Body of pancreas (tissue), 4 donors: Measurements from ENCODE around the gene ACSF2. TPM values are rescaled to one million over a fixed set of nuclear protein-coding genes. Genes with fewer than 3 reads are reported as not detected.

Source experiments
- ATAC-seq: fragments of 150-250 bp; one replicate; pipeline ENCODE4 v1.9.1; 2016
- DNase-seq, 4 donors: peaks; one replicate each; pipeline ENCODE4 v3.0.0-alpha.2; 2019
- H3K27ac ChIP-seq, 4 donors: fragments of 200-600 bp; sonication (generic); 1 replicate in 3 of 4; 2 replicates in 1 of 4; pipeline versions ENCODE4 v1.5.1 to v1.6.1; 2016 to 2019; ENCODE audit warnings: mild to moderate bottlenecking in 1 of 4, mixed read lengths in 1 of 4, moderate library complexity in 1 of 4
- H3K27me3 ChIP-seq, 2 donors: fragments of 200-600 bp; sonication (generic); one replicate each; pipeline ENCODE4 v1.6.0; 2016; ENCODE audit warnings: mild to moderate bottlenecking in 1 of 2
- H3K36me3 ChIP-seq, 2 donors: fragments of 200-600 bp; sonication (generic); replicated peaks in 1 of 2; 2 replicates each; pipeline ENCODE4 v1.5.1; 2016; ENCODE audit warnings: low read depth in 2 of 2; ENCODE audit not compliant: insufficient read depth in 1 of 2
- H3K4me1 ChIP-seq: fragments of 200-600 bp; sonication (generic); one replicate; pipeline ENCODE4 v1.6.0; 2016
- H3K4me3 ChIP-seq, 2 donors: fragments of 200-600 bp; sonication (generic); 1 replicate in 1 of 2; 2 replicates in 1 of 2; pipeline ENCODE4 v1.5.1; 2016 to 2019
- H3K9me3 ChIP-seq, 3 donors: fragments of 200-600 bp; sonication (generic); 1 replicate in 2 of 3; 2 replicates in 1 of 3; pipeline ENCODE4 v1.5.1; 2016
- POLR2A ChIP-seq, 3 donors: fragments of 450-650 bp; IDR thresholded peaks; one replicate each; pipeline ENCODE4 v1.6.1; 2016; ENCODE audit warnings: antibody characterized with exemption in 3 of 3, mild to moderate bottlenecking in 2 of 3
- WGBS, 2 donors: methylation state at CpG; one replicate each; pipeline ENCODE4 v1.1.5; 2017; 5-methylcytosine and 5-hydroxymethylcytosine counted together
- intact Hi-C: fragments of 100-400 bp; cut with DNase I; formaldehyde crosslinking; loops from one replicate; pipeline ENCODE4 v1.15.1; 2023
- total RNA-seq, 2 donors: library from RNA; depleted of rRNA; stranded (reverse); fragments of >200 nt; gene quantifications; one replicate each; pipeline ENCODE4 v1.1.0, GENCODE V29; 2016
- TF ChIP-seq, protein P1 (sequence below), 7 experiments: fragments of 450-650 bp in 4 of 7; fragments of 200-600 bp in 3 of 7; sonication (generic) in 3 of 7; IDR thresholded peaks; one replicate each; pipeline ENCODE4 v1.5.1; 2016 to 2019; ENCODE audit warnings: antibody characterized with exemption in 7 of 7

ACSF2 gene
- total RNA-seq, 2 donors from 2014 or later = 18.7 to 120 TPM

DNA sequence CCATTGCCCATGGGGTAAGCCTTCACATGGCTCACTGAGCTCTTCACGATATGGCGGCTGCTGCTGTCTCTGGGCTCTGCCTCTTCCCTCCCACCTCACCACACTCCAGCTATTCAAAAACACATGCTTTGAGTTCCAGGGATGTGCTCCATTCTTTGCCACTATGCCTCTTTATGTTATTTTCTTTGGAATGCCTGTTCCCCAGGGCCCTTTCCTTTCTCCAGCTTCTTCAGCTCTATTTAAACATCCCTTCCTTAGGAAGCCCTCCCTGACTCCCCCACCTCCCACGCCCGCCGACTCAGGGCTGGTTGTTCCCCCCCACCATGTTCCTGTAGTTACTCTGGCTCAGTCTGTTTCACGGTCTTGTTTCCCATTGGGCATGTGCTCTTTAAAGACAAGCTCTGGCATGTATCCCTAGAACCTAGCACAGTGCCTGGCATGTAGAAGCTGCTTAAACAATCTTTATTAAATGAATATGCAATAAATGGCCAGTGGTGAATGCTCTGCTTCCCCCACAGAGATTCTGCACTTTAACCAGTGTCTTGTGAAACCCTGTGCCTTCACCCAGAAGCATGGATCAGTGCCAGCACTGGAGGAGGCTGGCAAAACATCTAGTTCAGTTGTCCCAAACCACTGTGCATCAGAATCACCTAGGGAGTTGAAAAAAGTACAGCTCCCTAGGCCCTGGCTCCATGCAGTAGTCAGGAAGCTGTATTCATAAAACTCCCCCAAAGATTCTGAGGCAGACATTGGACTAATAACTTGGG is 89.1 kb downstream of the ACSF2 start:
- ATAC-seq (no peak), DNase-seq (peak; percentile 46 to 68 (median 62))
- no peak overlapping the region for H3K4me3 ChIP-seq
- H3K27me3 ChIP-seq = no peaks in the 10 kb centered on the region
- 90 to 93% methylated on average over 6 of the region's 6 CpGs for WGBS, 2 donors
- no peaks in the 10 kb centered on the region for H3K36me3 ChIP-seq
- H3K9me3 ChIP-seq = no peaks in the 10 kb centered on the region
- no peak overlapping the region for H3K27ac ChIP-seq
- H3K4me1 ChIP-seq = peaks cover 59% of the 10 kb centered on the region
- TF ChIP-seq, protein P1, sequence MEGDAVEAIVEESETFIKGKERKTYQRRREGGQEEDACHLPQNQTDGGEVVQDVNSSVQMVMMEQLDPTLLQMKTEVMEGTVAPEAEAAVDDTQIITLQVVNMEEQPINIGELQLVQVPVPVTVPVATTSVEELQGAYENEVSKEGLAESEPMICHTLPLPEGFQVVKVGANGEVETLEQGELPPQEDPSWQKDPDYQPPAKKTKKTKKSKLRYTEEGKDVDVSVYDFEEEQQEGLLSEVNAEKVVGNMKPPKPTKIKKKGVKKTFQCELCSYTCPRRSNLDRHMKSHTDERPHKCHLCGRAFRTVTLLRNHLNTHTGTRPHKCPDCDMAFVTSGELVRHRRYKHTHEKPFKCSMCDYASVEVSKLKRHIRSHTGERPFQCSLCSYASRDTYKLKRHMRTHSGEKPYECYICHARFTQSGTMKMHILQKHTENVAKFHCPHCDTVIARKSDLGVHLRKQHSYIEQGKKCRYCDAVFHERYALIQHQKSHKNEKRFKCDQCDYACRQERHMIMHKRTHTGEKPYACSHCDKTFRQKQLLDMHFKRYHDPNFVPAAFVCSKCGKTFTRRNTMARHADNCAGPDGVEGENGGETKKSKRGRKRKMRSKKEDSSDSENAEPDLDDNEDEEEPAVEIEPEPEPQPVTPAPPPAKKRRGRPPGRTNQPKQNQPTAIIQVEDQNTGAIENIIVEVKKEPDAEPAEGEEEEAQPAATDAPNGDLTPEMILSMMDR (IDR thresholded peaks at IDR 0.05) = no peak
- TF ChIP-seq POLR2A (IDR thresholded peaks at IDR 0.05) = no peak
- intact Hi-C loops = no loop called here

GRCh38 chr17:50517011-50517410 is 91.0 kb downstream of the ACSF2 start:
- Histone ChIP-seq H3K4me1 (peaks cover 48% of the 10 kb centered on the region), H3K36me3 (no peaks in the 10 kb centered on the region), H3K9me3 (no peaks in the 10 kb centered on the region), H3K4me3 (no peak overlapping the region), H3K27ac (no peak overlapping the region), H3K27me3 (no peaks in the 10 kb centered on the region)
- WGBS, 2 donors = 88 to 90% methylated on average over 4 of the region's 4 CpGs
- ATAC-seq (no peak), DNase-seq (no peak)
- TF ChIP-seq, protein P1 (IDR thresholded peaks at IDR 0.05) = no peak
- no peak for TF ChIP-seq POLR2A (IDR thresholded peaks at IDR 0.05)
- intact Hi-C loops = no loop called here

DNA sequence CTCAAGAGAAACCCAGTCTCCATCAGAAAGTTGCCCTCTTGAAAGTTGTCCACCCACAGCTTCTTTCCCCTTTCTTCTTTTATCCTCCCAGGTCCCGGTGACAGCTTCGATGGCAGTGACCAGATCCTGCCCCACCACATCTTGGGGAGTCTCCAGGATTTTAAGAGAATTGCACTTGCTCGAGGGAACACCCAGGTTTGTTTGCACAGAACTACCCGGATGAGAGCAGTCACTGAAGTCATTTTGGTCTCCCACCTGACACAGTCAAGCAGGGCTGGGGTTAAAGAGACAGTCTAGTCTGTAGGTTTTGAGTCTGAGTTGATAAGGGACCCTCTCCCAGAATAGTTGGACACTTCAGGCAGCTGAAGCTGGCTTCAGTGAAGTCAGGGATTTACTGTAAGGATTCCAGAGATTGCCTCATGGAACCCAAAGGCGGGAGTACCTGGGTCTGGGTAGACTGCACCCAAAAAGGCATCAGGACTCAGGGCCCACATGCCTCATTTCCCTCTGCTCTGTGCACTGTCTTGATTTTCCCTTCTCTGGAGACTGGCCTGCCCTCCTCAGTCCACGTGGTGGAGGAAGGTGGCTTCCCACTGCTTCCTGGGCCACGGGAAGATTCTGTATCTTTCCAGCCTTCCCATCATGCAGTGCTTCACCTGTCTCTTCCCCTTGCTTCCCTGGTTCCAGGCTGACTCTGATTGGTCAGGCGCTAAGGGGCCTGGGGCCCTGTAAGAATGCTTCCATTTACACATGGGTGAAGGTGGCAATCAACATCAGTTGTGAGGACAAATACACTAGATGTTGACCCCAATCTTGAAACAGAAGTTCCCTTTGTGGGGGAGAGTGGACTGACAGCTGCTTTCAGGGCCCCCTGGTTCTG is 91.7 kb downstream of the ACSF2 start:
- intact Hi-C loops = no loop called here
- TF ChIP-seq, protein P1 (IDR thresholded peaks at IDR 0.05) = no peak
- no peak for TF ChIP-seq POLR2A (IDR thresholded peaks at IDR 0.05)
- Histone ChIP-seq H3K4me1 (peaks cover 46% of the 10 kb centered on the region), H3K9me3 (no peaks in the 10 kb centered on the region), H3K36me3 (no peaks in the 10 kb centered on the region), H3K27ac (peak overlapping the region in 3 of 4 donors; percentile 37 to 64 (median 44)), H3K4me3 (no peak overlapping the region), H3K27me3 (no peaks in the 10 kb centered on the region)
- DNase-seq (no peak), ATAC-seq (no peak)
- 81 to 82% methylated on average over 7 to 8 of the region's 8 CpGs for WGBS, 2 donors

GRCh38 chr17:50518384-50519023 is 92.5 kb downstream of the ACSF2 start:
- TF ChIP-seq, protein P1 (IDR thresholded peaks at IDR 0.05) = no peak
- TF ChIP-seq POLR2A (IDR thresholded peaks at IDR 0.05) = peak in 2 of 3 donors; percentile 23 to 36
- H3K4me3 ChIP-seq = no peak overlapping the region
- H3K4me1 ChIP-seq = peaks cover 40% of the 10 kb centered on the region
- intact Hi-C loops = no loop called here
- peak overlapping the region; percentile 37 to 64 (median 49) for H3K27ac ChIP-seq
- no peaks in the 10 kb centered on the region for H3K9me3 ChIP-seq
- DNase-seq (peak; percentile 47 to 62 (median 61)), ATAC-seq (peak; percentile 77)
- 37 to 48% methylated on average over 7 to 13 of the region's 13 CpGs for WGBS, 2 donors
- no peaks in the 10 kb centered on the region for H3K36me3 ChIP-seq
- no peaks in the 10 kb centered on the region for H3K27me3 ChIP-seq
